ENCODE measurements around the gene MRGPRX2.

GRCh38 chr11:19026862-19027261, 33.7 kb downstream of the MRGPRX2 start:
- TF ChIP-seq CBFB (IDR thresholded peaks at IDR 0.05; ENCODE audit: low read depth) = no peak
- TF ChIP-seq SPI1 (IDR thresholded peaks at IDR 0.05; ENCODE audit: borderline replicate concordance, insufficient read depth, low read depth, low read length) = no peak
- TF ChIP-seq HCFC1 (IDR thresholded peaks at IDR 0.05; ENCODE audit: low read length) = no peak
- no peak for TF ChIP-seq CEBPZ (IDR thresholded peaks at IDR 0.05; ENCODE audit: low read depth, low read length)

Measured in GM12878 (cell line).